H54 (cell line): ENCODE measurements around the gene ENKD1.

ENCODE experiments used
- DNase-seq: peaks from one replicate; pipeline ENCODE4 v3.0.0; 2011; ENCODE audit warnings: low spot score, mixed read lengths; ENCODE audit not compliant: insufficient read length
- FAIRE-seq: peaks from 3 replicates; lab custom pipeline; 2011; peaks lifted over from hg19 to GRCh38; lab: Jason Lieb, UNC
- POLR2A ChIP-seq: IDR thresholded peaks from 2 replicates; pipeline ENCODE4 v1.6.1; 2011; ENCODE audit warnings: low read depth, mild to moderate bottlenecking, low read length

ENKD1 gene

DNA sequence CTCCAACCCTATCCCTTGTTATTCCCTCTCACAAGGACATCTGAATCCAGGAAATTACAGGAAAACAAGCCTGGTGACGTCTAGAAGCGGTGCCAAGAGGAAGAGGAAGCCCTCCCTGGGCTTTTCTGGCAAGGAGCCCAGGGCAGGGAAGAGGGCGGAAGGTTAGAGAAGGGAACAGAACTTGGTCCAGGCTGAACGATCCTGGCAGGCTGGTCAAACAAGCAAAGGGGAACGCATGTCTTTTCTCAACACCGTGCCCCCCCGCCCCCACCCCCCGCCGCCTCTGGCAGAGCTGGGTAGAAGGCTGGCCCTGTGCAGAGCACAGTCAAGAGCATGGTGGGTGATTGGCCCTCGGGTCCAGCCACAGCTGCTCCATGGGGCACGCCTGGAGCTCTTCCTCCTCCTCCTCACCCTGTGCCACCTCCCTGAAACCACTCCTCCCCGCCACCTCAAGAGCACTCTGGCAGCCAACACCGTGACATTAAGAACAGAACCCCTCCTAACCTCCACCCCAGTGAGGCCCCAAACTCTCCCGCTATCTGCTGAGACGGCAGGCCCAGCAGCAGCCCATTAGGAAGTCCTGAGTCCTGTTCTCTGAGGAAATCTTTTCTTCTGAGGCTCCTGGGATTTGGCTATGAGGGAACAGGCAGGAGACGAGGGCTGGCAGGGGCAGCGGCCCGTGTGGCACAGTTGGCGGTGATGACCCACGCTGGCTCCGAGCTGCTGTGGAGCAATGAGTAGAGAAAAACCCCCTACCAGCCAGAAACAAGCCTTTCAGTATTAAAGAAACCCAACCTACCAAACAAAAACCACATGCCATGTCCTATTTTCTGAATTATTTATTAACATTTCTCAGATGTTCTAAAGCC lies 7.4 kb upstream of the ENKD1 start:
- DNase-seq, result peak; percentile 21
- FAIRE-seq, result no peak

GRCh38 chr16:67672739-67673662 lies 6.5 kb upstream of the ENKD1 start:
- TF ChIP-seq POLR2A, result no peak
- peak; percentile 30 for FAIRE-seq
- DNase-seq, result peak; percentile 82

More for the DNA sequence above, 7.4 kb upstream of the ENKD1 start:
- TF ChIP-seq POLR2A, result no peak

GRCh38 chr16:67672306-67672705 lies 5.8 kb upstream of the ENKD1 start:
- peak; percentile 26 for DNase-seq
- no peak for FAIRE-seq

DNA sequence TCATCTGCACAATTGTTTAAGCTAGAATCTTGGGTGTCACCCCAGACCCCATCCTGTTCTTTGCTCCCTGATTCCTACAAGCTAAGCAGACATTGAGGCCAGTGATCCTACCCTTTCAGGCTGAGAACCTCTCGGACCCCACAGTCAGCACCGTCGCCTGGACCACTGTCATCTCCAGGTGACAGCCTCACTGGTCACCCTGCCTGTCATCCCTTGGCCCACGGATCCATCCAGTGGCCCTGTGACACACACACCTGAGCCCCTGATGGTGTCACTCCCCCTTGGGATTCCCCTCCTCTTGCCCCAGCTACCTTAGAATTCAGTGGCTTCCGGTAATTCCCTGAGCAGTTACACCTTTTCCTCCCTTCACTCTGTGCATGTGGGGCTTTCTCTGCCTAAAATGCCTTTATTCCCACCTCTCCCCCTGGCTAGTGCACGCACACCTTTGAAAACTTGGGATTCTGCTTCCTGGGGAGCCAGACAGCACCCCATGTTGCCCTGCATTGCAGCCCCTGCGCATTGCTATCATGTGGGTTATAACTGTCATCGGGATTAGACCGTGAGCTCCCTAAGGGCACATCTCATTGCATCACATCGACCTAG lies 3.0 kb upstream of the ENKD1 start:
- no peak for DNase-seq
- no peak for FAIRE-seq
- no peak for TF ChIP-seq POLR2A

More at GRCh38 chr16:67672306-67672705, 5.8 kb upstream of the ENKD1 start:
- TF ChIP-seq POLR2A, result no peak

- TF ChIP-seq POLR2A, result no peak
- FAIRE-seq (no peak), DNase-seq (peak; percentile 11)
These were observed 2.1 kb upstream of the ENKD1 start for GRCh38 chr16:67668495-67669157.

DNA sequence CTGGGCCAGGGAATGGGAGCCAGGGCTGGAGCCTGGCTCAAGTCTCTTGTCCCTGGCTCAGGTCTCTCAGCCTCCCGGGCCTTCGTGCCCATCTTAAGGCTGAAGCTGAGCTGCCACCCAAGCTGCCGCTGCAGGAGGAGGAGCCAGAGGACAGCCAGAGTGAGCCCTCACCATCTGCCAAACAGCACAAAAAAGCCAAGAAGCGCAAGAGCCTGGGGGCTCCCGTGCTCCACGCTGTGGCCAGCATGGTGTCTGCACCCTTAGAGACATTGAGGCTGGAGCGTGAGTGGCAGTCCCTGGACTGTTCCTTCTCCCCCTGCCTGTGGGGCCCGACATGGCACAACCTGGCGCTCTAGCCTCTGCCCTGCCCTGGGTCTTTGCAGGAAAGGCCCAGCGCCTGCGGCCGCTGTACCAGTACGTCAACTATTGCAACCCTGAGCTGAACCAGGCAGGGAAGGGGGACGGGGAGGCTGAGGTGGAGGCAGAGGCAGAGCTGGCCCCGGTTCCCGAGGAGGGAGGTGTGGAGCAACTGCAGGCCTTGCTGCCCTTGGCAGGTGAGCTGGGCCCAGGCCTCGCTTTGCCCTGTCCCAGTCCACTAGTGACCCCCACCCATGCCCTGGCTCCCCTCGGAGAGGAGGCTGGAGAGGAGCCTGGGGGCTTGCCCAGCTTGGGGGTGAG lies 1.4 kb upstream of the ENKD1 start:
- FAIRE-seq (no peak), DNase-seq (peak; percentile 19)
- no peak for TF ChIP-seq POLR2A

GRCh38 chr16:67667453-67667816 lies 885 bp upstream of the ENKD1 start:
- FAIRE-seq, result no peak
- TF ChIP-seq POLR2A, result no peak
- DNase-seq, result no peak

GRCh38 chr16:67666032-67666551 lies 458 bp downstream of the ENKD1 start:
- FAIRE-seq, result no peak
- no peak for TF ChIP-seq POLR2A
- DNase-seq, result no peak

GRCh38 chr16:67665598-67665997 lies 952 bp downstream of the ENKD1 start:
- DNase-seq (no peak), FAIRE-seq (no peak)
- no peak for TF ChIP-seq POLR2A

- DNase-seq, result no peak
- no peak for TF ChIP-seq POLR2A
- no peak for FAIRE-seq
These were observed 1.7 kb downstream of the ENKD1 start for GRCh38 chr16:67664871-67665270.

DNA sequence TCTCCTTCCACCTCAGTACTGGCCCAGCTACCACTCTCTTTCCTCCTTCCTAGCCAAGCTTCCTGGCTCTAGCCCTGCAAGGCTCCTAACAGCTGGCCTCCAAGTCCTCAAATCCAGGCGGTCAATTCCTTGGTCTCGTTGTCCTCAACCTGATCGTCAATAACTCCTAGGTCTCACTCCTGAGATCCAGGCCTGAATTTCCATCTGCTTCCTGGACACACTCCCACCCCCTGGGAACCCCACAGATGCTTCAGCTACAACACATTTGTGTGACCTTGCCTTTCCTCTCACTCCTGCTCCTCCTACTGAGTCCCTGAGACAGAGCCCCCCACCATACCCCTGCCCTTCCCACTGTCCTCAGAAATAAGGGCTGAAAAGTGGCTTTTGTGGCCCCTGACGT lies 2.3 kb downstream of the ENKD1 start:
- FAIRE-seq, result no peak

GRCh38 chr16:67663877-67664222 lies 2.7 kb downstream of the ENKD1 start:
- FAIRE-seq (no peak), DNase-seq (no peak)
- no peak for TF ChIP-seq POLR2A

More for the DNA sequence above, 2.3 kb downstream of the ENKD1 start:
- TF ChIP-seq POLR2A, result no peak
- DNase-seq, result no peak

DNA sequence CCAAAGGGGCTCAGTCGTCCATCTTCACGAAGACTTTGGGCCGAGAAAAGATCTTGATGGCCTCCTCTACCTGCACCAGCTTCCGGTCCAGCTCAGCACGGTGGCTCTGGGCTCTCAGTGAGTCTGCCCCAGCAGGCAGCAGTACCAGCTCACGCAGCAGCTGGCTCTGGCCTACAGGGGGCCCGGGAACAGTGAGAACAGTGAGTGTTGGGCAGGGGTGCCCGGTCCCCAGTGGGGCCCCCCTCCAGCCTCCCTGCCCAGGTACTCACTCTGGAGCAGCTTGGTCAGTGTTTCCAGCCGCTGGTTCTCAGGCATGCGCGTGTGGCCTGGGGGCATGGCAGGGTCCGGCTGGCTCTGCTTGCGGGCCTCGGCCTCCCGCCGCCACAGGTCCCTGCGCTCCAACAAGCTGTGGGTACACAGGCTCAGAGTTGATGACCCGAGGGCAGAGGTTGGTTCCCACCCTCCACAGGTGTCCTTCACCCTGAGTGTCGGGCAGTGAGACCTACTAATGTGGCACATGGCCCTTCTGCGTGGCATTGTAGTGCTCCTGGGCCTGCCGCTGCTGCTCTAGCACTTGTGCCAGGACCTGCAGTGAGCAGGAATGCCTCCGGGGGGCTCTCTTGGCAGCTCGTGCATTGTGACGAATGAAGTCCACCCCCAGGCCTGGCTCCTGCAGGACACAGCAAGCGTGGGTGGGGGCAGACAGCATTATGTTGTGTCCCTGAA lies 3.2 kb downstream of the ENKD1 start:
- TF ChIP-seq POLR2A, result no peak
- DNase-seq, result no peak
- no peak for FAIRE-seq
